GM18502 (cell line): ENCODE results near the gene BIRC5.
"Not testable (repeated sequence)": the region's sequence is repeated elsewhere in the genome, so short reads cannot be mapped to it uniquely, and the experiment has no call there.

ENCODE experiments used
- ATAC-seq: cut with Tn5 transposase; IDR thresholded peaks from one replicate; pipeline ENCODE4 v1.9.1; 2021; ENCODE audit warnings: mild to moderate bottlenecking; ENCODE audit not compliant: unreplicated experiment, poor library complexity

Gene BIRC5

DNA sequence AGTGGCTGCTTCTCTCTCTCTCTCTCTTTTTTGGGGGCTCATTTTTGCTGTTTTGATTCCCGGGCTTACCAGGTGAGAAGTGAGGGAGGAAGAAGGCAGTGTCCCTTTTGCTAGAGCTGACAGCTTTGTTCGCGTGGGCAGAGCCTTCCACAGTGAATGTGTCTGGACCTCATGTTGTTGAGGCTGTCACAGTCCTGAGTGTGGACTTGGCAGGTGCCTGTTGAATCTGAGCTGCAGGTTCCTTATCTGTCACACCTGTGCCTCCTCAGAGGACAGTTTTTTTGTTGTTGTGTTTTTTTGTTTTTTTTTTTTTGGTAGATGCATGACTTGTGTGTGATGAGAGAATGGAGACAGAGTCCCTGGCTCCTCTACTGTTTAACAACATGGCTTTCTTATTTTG is 9.7 kb downstream of the BIRC5 start:
- ATAC-seq, result no peak

DNA sequence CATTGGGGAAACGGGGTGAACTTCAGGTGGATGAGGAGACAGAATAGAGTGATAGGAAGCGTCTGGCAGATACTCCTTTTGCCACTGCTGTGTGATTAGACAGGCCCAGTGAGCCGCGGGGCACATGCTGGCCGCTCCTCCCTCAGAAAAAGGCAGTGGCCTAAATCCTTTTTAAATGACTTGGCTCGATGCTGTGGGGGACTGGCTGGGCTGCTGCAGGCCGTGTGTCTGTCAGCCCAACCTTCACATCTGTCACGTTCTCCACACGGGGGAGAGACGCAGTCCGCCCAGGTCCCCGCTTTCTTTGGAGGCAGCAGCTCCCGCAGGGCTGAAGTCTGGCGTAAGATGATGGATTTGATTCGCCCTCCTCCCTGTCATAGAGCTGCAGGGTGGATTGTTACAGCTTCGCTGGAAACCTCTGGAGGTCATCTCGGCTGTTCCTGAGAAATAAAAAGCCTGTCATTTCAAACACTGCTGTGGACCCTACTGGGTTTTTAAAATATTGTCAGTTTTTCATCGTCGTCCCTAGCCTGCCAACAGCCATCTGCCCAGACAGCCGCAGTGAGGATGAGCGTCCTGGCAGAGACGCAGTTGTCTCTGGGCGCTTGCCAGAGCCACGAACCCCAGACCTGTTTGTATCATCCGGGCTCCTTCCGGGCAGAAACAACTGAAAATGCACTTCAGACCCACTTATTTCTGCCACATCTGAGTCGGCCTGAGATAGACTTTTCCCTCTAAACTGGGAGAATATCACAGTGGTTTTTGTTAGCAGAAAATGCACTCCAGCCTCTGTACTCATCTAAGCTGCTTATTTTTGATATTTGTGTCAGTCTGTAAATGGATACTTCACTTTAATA is 10.4 kb downstream of the BIRC5 start:
- no peak for ATAC-seq

DNA sequence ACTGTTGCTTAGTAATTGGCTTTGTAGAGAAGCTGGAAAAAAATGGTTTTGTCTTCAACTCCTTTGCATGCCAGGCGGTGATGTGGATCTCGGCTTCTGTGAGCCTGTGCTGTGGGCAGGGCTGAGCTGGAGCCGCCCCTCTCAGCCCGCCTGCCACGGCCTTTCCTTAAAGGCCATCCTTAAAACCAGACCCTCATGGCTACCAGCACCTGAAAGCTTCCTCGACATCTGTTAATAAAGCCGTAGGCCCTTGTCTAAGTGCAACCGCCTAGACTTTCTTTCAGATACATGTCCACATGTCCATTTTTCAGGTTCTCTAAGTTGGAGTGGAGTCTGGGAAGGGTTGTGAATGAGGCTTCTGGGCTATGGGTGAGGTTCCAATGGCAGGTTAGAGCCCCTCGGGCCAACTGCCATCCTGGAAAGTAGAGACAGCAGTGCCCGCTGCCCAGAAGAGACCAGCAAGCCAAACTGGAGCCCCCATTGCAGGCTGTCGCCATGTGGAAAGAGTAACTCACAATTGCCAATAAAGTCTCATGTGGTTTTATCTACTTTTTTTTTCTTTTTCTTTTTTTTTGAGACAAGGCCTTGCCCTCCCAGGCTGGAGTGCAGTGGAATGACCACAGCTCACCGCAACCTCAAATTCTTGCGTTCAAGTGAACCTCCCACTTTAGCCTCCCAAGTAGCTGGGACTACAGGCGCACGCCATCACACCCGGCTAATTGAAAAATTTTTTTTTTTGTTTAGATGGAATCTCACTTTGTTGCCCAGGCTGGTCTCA is 11.2 kb downstream of the BIRC5 start:
- ATAC-seq, result no peak

DNA sequence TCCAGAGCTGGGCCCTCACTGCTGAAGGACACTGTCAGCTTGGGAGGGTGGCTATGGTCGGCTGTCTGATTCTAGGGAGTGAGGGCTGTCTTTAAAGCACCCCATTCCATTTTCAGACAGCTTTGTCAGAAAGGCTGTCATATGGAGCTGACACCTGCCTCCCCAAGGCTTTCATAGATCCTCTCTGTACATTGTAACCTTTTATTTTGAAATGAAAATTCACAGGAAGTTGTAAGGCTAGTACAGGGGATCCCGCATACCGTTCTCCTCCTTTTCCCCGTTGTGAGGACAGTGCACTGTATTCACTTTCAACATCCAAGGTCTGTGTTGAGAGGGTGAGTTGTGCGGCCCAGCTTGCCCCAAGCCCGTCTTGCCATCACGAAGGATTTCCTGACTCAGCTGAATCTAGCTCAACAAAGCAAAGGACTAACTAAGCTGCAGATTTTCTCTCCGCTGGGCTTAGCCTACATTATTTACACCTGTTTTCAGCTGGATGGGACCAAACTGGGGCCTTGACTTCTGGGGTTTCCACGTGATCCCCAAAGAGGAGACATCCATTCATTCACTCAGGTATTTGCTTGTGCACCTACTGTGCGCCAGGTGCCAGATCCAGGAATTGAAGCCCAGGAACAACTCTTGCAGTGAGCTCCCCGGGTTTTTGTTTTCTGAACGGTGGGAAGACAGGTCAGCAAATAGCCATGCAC is 12.2 kb downstream of the BIRC5 start:
- ATAC-seq, result no peak

DNA sequence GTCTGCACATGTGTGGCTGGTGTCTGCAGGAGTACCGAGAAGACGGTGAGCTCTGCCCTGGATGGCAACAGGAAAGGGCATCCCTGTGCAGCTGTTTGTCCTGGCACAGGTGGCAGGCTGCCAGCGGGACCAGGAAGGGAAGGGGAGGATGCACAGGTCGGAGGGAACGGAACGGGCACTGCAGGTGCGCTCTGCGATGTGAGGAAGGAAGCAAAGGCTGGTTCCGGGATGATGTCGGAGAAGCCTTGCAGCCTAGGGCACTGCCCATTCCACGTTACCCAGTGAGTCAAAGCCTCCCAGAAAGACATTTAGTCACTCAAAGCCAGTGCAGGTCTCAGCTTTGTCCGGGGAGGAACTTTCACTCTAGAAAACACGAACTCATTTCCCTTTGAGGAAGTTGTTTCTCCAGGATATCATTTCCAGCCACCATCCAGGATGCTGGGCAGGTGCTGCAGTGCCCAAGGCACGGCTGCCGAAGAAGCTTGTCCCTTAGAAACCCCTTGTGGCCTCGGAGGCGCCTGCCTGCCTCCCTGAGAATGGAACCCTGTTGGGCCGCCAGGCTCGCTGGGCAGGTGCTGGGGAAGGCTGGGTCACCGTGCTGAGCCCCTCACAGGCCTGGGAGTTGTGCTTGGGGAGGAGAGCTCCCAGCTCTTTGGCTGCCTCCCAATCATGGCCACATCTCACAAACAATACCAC is 12.9 kb downstream of the BIRC5 start:
- ATAC-seq, result no peak

DNA sequence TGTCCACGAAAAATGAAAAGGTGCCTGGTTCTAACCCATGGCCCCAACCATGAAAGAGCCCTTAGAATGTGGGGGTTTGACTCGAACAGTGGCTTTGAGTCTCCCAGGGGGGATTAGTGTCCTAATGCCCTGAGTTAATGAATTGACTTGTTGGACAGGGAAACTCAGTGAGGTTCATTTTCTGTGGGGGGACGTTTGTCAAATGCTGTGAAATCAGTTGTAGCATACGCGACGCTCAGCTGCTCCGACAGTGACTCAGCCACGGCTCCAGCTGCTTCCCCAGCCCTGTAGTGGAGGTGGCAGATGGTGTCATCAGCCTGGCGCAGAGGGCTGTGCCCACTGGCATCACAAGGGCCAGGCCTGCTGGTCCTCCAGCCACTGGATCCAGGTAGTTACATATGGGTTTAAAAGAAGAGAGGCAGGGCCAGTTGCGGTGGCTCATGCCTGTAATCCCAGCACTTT is 13.4 kb downstream of the BIRC5 start:
- ATAC-seq, result no peak

DNA sequence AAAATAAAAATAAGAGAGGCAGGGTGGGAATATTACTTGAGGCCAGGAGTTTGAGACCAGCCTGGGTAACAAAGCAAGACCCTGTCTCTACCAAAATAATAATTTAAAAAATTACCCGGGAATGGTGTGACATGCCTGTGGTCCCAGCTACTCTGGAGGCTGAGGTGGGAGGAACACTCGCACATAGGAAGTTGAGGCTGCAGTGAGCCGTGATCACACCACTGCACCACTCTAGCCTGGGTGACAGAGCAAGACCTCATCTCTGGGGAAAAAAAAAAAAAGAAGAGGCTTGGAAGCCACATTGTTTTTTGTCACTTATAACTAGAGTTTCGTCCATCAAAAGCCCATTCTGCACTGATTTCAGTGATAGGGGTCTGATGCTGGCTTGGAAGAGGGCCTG is 14.1 kb downstream of the BIRC5 start:
- no peak for ATAC-seq

DNA sequence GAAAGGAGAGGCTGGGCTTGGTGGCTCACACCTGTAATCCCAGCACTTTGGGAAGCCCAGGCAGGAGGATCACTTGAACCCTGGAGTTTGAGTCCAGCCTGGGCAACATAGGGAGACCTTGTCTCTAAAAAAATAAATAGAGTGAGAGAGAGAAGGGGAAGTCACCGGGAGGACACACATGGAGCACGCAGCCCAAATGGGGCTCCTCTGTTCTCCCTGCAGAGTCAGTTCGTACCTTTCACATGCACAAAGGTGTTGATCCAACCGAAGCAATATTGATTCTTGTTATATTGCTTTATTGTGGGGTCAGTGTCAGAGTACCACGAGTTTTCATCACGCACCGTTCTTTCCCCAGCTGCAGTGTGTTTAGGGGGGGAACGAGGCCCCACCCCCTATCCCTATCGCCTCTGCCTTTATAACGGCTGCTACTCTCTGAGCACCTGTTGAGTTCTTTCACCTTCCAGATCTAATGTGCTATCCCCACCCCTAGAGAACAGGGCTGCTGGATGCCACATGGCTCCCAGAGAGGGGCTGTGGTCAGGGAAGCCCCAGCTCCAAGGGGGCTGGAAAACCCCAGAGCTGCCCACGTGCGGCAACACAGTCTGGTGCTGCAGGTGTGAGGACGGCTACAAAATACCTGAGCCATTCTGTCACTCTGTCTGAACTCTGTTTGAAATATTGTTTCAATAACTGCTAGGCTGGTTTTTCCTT is 16.4 kb downstream of the BIRC5 start:
- no peak for ATAC-seq

DNA sequence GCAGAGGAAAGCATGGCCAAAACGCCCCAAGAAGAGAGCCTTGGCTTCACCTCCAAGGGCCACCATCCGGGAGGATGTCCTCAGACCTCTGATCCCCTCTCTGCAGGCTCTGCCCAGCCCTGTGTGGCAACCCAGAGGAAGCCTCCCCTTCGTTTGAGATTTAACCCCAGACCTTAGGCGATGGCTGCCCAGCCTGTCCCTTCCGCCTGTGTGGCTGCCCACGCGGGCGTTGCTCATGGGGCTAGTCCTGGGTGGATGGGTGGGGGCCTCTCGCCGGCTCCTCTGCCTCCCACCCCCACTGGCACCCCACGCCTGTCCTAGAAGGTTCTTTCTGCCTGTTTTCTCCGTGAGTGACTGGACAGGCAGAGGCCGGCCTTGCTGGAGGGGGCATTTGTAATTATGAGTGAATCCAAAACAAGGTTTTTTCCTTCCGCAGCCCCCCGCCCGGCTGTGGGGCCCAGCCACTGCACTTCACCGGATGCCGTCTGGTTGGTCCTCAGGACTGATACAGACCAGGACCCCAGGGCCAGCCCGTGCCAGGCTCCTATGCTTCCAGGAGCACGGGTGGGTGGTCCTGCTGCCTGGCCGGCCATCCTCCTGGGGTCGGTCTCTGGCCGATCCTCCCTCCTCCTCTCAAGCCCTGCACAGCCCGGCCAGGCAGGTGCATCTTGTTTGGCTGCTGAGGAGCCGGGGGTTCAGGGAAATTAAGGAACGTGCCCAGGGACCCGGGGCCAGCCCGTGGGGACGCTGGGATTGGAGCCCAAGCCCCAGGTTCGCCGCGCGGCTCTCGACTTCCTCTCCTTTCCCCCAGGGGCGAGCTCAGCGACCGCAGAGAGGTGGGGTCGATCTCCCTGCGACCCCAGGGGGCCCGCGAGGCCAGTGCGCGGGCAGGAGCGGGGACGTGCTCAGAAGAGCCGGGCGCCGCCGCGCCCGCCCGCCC is 17.2 kb downstream of the BIRC5 start, which contains the start of gene TMEM235:
TMEM235 (plus strand) TSS at position 636 of the 940 bp plus-strand sequence. CDS start 393 bp downstream, outside the sequence.
- ATAC-seq, result no peak

DNA sequence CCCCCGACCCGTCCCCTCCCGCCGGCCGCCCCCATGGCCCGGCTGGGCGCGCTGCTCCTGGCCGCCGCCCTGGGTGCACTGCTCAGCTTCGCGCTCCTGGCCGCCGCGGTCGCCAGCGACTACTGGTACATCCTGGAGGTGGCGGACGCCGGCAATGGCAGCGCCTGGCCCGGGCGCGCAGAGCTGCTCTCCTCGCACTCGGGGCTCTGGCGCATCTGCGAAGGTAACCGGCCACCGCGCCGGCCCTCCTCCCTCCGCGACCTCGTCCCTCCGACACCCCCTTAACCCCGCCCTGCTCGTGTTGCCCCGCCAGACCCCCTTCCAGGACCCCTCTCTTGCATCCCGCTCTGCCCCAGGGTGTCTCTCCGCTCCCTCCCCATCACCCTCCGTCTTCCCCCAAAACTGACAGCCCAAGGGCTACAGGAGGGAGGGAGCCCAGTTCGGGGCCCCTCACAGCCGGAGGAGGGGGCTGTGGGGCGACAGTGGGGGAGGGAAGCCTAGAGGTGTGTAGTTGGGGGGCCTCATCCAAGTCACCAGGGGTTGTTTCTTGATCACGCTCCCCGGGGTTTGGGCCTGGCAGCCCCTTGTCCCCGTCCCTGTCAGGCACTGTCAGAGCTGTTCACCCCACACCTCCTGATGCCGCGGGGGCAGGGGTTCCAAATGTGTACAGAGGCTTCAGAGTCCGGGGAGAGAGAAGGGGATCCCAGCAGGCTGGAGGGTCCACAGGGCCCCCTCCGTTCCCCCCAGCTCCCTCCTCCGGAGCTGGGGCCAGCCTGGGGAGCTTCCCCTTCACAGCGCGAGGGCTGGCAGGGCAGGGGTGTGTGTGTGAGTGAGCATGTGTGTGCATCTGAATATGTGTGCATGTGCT is 18.2 kb downstream of the BIRC5 start:
- ATAC-seq, result no peak

DNA sequence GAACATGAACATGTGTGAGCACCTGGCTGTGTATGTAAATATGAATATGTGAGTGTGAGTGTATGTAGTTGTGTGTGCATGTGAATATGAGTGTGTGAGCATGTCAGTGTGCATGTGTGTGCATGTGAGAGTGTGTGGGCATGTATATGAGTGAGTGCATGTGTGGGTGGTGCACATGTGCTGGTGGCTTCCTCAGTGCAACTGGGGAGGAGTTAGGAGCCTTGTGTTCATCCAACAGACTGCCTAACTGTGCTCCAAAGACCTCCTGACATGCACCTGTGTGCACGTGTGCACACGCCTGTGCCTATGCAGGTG is 18.8 kb downstream of the BIRC5 start:
- ATAC-seq, result no peak

DNA sequence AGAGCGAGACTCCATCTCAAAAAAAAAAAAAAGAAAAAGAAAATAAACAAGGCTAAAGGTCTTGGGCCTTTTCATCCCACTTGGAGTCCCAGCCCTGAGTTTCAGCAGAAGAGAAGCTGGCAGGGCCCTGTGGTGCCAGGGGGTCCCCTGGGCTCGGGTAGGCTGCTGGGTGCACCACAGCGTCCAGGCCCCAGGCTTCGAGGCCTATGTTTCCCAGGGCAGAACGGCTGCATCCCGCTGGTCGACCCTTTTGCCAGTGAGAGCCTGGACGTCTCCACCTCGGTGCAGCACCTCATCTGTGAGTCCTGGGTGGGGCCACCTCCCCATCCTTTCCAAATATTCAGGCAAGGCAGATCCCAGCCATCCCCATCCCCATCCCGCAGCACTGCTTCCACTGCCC is 19.6 kb downstream of the BIRC5 start:
- ATAC-seq, result no peak

DNA sequence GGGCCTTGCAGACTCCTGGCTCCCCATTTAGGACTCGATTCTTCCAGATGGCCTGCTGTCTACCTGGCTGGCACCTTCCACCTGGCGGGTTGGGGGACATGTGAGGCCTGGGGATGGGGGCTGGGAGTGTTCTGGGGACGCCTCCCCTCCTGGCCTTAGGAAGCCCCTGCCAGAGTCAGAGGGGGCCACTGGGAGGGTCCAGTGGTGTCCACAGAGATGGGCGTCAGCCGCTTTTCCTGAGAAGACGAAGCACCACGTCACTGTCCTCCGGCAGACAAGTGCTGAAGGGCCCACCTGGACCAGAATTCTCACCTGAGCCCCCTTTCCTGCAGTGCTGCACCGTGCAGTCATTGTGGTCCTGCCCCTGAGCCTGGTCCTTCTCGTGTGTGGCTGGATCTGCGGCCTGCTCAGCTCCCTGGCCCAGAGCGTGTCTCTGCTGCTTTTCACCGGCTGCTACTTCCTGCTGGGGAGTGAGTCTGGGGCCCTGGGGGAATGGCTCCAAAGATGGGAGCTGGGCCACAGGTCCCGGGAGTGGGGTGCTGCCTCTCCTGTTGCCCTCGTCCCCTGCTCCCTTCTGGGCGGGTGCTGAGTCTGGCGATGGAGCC is 20.3 kb downstream of the BIRC5 start:
- ATAC-seq, result no peak

DNA sequence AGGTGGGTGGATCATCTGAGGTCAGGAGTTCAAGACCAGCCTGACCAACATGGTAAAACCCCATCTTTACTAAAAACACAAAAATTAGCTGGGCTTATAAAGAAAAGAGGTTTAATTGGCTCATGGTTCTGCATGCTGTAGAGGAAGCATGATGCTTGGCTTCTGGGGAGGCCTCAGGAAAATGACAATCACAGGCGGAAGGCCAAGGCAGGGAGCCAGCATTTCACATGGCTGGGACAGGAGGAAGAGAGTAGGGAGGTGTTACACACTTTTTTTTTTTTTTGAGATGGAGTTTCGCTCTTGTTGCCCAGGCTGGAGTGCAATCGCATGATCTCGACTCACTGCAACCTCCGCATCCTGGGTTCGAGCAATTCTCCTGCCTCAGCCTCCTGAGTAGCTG is 21.0 kb downstream of the BIRC5 start:
- not testable (repeated sequence) for ATAC-seq

DNA sequence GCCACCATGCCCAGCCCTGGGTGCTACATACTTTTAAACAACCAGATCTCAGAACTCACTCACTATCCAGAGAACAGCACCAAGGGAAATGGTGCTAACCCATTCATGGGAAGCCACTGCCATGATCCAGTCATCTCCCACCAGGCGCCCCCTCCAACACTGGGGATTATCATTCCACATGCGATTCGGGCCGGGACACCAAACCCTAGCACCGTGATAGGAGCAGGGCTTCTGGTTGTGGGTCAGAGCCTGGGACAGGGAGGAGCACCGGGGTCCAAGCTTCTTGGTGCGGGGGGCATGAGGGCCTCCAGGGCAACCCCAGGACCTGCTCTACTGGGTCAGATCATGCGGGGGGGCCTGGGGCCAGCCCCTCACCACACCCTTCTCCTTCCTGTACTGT is 21.8 kb downstream of the BIRC5 start:
- ATAC-seq, result no peak

DNA sequence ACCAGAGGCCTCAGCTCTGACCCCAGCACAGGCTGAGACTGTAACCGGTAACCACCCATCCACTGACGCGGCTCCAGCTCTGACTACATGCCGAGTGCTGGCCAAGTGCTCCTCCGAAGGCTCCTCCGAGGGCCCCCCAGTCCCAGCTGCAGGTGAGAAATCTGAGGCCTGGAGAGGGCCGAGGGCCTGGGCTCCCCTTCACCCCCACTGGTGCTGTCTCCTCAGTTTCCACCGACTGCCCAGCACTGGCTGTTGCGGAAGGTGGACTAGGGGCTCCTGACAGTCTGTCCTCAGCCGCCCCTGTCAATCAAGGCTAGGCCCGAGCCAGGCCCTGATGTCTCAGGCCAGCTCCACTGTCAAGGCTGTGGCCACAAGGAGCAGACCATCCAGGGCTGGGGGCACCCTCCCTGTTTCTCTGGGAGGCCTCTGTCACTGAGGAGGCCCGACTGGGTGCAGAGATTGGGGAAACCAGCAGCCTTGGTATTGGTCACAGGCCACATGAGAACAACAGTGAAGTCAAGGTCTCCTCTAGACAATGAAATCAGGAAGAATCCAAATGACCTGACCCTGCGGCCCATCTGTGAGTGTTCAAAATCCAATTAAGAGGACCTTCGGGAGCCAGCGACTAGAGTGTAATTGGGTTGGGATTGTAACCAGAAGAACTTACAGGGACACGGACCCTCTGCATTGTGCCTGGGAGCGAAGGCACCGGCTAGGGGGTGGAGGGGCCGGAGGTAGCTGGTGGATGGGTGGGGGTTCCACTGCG is 22.5 kb downstream of the BIRC5 start:
- ATAC-seq, result no peak
